Measurements from ENCODE around the gene TPGS1. TPM values are rescaled to one million over a fixed set of nuclear protein-coding genes. Genes with fewer than 3 reads are reported as not detected.
"Not testable (repeated sequence)": the region's sequence is repeated elsewhere in the genome, so short reads cannot be mapped to it uniquely, and the experiment has no call there.

Gene TPGS1
- total RNA-seq, 1 donor from 2014 or later: 52.7 TPM

GRCh38 chr19:474126-475078, 32.9 kb upstream of the TPGS1 start:
- TF ChIP-seq, protein P1, sequence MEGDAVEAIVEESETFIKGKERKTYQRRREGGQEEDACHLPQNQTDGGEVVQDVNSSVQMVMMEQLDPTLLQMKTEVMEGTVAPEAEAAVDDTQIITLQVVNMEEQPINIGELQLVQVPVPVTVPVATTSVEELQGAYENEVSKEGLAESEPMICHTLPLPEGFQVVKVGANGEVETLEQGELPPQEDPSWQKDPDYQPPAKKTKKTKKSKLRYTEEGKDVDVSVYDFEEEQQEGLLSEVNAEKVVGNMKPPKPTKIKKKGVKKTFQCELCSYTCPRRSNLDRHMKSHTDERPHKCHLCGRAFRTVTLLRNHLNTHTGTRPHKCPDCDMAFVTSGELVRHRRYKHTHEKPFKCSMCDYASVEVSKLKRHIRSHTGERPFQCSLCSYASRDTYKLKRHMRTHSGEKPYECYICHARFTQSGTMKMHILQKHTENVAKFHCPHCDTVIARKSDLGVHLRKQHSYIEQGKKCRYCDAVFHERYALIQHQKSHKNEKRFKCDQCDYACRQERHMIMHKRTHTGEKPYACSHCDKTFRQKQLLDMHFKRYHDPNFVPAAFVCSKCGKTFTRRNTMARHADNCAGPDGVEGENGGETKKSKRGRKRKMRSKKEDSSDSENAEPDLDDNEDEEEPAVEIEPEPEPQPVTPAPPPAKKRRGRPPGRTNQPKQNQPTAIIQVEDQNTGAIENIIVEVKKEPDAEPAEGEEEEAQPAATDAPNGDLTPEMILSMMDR (IDR thresholded peaks at IDR 0.05; ENCODE audit: insufficient read depth, low read length, poor library complexity, severe bottlenecking): no peak
- Histone ChIP-seq H3K27me3 (ENCODE audit: control insufficient read depth, insufficient read depth, low read length) (peaks cover 13% of the 10 kb centered on the region), H3K36me3 (ENCODE audit: control insufficient read depth, insufficient read depth, low read length) (no peaks in the 10 kb centered on the region), H3K4me3 (ENCODE audit: low read depth, low read length) (no peak overlapping the region)
- DNase-seq (ENCODE audit: low read depth): no peak

- TF ChIP-seq, protein P1 (IDR thresholded peaks at IDR 0.05; ENCODE audit: insufficient read depth, low read length, poor library complexity, severe bottlenecking): no peak
- DNase-seq (ENCODE audit: low read depth): no peak
- peaks cover 13% of the 10 kb centered on the region for H3K27me3 ChIP-seq (ENCODE audit: control insufficient read depth, insufficient read depth, low read length)
- no peak overlapping the region for H3K4me3 ChIP-seq (ENCODE audit: low read depth, low read length)
- H3K36me3 ChIP-seq (ENCODE audit: control insufficient read depth, insufficient read depth, low read length): no peaks in the 10 kb centered on the region
Observed at GRCh38 chr19:475360-475759, 31.9 kb upstream of the TPGS1 start.

DNA sequence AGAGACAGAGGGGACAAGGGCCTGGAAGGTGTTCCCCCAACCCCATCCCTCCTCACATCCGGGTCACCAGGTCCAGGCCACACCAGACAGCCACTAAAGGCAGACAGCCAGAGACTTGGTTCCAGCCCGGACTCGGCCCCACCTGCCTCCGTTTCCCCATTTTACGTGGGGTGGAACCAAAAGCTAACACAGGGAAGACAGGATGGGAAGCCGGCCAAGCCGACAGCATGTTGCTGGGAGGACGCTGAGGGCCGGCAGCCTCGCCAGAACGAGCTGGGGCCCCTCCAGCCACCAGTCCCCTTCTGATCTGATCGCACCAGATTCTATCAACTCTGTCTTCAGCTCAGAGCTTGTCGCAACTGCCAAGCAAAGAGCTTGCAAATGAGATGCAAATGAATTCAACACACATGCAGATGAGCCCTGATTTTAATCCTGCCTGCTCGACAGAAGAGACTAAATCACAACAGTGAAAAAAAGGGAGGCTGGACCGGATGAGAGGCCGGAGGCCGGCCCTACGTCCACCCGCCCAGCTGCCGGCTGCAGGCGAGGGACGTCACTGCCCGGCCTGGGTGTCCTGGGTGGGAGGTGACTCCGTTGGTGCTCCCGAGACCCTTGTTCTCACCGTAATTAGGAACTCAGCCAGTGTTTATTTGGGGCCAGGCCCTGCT, 28.9 kb upstream of the TPGS1 start:
- no peak for DNase-seq (ENCODE audit: low read depth)
- Histone ChIP-seq H3K36me3 (ENCODE audit: control insufficient read depth, insufficient read depth, low read length) (no peaks in the 10 kb centered on the region), H3K27me3 (ENCODE audit: control insufficient read depth, insufficient read depth, low read length) (peaks cover 13% of the 10 kb centered on the region), H3K4me3 (ENCODE audit: low read depth, low read length) (no peak overlapping the region)
- TF ChIP-seq, protein P1 (IDR thresholded peaks at IDR 0.05; ENCODE audit: insufficient read depth, low read length, poor library complexity, severe bottlenecking): no peak

- H3K4me3 ChIP-seq (ENCODE audit: low read depth, low read length): no peak overlapping the region
- DNase-seq (ENCODE audit: low read depth): no peak
- H3K27me3 ChIP-seq (ENCODE audit: control insufficient read depth, insufficient read depth, low read length): peaks cover 13% of the 10 kb centered on the region
- TF ChIP-seq, protein P1 (IDR thresholded peaks at IDR 0.05; ENCODE audit: insufficient read depth, low read length, poor library complexity, severe bottlenecking): no peak
- H3K36me3 ChIP-seq (ENCODE audit: control insufficient read depth, insufficient read depth, low read length): no peaks in the 10 kb centered on the region
Observed at GRCh38 chr19:478976-479375, 28.3 kb upstream of the TPGS1 start.

GRCh38 chr19:480016-480855, 27.1 kb upstream of the TPGS1 start:
- Histone ChIP-seq H3K36me3 (ENCODE audit: control insufficient read depth, insufficient read depth, low read length) (no peaks in the 10 kb centered on the region), H3K4me3 (ENCODE audit: low read depth, low read length) (peak overlapping the region; percentile 14), H3K27me3 (ENCODE audit: control insufficient read depth, insufficient read depth, low read length) (peaks cover 9% of the 10 kb centered on the region)
- TF ChIP-seq, protein P1 (IDR thresholded peaks at IDR 0.05; ENCODE audit: insufficient read depth, low read length, poor library complexity, severe bottlenecking): peak; percentile 65
- no peak for DNase-seq (ENCODE audit: low read depth)

DNA sequence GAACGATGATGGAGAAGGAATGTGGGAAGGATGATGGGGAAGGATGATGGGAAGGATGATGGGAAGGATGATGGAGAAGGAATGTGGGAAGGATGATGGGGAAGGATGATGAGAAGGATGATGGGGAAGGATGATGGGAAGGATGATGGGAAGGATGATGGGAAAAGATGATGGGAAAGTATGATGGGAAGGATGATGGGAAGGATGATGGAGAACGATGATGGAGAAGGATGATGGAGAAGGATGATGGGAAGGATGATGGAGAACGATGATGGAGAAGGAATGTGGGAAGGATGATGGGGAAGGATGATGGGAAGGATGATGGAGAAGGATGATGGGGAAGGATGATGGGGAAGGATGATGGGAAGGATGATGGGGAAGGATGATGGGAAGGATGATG, 26.2 kb upstream of the TPGS1 start:
- H3K27me3 ChIP-seq (ENCODE audit: control insufficient read depth, insufficient read depth, low read length): peaks cover 11% of the 10 kb centered on the region
- not testable (repeated sequence) for H3K4me3 ChIP-seq (ENCODE audit: low read depth, low read length); H3K36me3 ChIP-seq (ENCODE audit: control insufficient read depth, insufficient read depth, low read length); DNase-seq (ENCODE audit: low read depth)

Measured in kidney epithelial cell (primary cell).